Islet precursor cell (in vitro differentiated cells): ENCODE data around the gene CRACR2B.
A peak's percentile ranks its signal among the peaks of the same experiment; 100 is the strongest.

Source experiments
- DNase-seq: peaks from one replicate; pipeline ENCODE4 v3.0.0-alpha.2; 2018

The CRACR2B gene

DNA sequence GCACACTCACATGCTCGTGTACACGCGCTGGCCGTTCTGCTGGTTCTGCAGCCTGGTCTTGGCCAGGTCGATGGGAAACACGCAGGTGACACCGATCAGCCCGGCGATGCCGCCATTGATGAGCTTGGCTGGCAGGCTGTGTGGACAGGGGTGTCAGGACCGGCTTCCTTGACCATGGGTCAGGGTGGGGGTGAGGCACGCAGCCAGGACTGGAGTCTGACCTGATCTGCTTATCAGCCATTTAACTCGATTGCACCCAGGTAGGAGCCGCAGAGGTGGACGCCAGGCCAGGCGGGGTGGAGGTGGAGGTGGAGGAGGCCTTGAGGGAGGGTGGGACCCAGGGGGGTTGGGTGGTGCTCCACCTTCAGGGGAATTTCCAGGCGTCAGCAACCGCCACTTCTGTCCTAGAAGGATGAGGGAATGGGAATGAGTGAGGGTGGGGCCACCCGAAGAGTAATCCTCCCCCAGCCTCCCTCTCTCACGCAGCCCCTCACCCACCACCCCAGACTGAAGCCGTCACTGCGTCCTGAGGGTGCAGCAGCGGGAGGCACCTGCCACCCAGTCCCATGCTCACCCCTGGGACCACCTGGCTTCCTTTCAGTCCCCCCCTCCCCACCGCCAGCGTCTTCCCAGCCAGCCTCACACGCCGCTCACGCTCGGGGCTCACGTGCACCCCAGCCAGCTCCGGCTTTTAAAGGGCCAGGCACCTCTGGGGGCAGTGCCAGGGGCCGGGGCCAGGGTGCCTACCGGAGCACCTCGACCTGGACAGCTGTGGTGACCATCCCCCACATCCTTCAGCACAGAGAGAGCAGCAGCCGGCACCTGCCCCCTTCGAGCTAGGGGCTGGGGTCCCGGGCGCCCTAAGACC is 32.7 kb upstream of the CRACR2B start:
- DNase-seq = no peak

DNA sequence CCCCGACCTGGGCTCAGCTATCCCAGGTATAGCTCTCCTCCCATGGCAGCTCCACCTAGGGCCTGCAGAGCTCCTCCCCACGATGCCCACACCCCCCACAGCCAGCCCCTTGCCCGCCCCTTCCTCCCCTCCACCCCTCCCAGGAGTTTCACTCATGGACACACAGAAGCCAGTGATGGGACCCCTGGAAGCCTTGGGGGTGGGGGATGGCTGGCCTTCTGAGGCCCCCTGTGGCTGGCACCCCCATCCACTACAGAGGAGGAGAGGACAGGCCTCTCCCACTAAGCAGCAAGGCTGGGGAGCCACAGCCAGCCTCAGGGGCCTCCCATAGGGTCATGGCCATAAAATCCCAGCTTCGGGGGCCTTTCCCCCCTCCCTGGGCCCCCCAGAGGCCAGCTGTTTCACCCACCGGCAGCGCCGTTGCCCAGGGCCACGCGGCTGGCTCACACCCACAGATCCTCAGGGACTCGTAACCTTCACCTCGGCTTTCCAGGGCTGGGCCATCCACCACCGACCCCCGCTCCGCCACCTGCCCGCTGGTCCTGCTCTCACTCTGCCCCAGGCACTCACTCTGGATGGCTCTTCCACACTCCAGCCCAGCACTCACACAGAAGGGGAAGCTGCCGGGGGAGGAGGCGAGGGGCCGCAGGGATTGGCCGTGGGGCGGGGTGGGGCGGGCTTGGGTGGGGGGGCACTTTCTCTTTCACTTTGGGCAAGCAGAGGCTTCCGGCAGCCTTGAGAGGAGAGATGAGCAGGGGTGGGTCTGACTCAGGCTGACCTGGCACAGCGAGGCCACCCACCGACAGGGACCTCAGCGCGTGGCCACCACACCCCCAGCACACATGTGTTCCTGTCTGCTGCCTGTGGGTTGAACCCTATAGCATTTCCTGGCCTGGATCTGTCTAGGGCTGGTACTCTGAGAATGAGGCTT is 31.8 kb upstream of the CRACR2B start:
- peak; percentile 89 for DNase-seq

DNA sequence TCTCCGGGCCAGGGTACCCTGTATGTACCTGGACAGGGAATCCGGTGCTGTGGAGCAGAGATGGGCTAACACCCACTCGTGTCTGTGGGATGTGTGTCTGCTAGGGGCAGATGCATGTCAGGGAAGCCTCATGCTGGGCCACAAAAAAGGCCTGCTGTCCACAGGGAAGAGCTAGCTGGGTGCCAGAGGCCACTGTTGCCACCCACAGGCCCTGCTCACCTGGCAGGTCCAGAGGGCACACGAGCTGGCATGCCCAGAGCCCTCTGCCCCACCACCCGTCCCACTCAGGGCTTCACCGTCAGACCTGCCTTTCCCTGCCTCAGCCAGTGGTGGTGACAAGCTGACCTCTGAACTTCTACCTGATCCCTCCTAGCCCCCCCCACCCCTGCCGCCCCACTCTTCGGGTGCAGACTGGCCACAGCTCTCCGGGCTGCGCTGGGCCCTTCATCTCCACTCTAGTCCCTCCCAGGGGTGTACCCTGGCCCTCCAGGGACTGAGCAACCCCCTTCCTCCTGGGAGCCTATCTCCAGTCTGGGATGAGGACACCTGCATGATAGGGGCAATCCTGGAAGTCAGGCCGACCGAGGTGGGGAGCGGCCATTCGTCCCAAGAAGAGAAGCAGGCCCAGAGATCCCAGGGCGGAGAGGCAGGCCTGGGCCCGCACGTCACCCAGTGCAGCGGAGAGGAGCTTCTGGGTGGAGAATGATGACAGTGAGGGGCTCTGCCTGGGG is 31.0 kb upstream of the CRACR2B start:
- DNase-seq = no peak

DNA sequence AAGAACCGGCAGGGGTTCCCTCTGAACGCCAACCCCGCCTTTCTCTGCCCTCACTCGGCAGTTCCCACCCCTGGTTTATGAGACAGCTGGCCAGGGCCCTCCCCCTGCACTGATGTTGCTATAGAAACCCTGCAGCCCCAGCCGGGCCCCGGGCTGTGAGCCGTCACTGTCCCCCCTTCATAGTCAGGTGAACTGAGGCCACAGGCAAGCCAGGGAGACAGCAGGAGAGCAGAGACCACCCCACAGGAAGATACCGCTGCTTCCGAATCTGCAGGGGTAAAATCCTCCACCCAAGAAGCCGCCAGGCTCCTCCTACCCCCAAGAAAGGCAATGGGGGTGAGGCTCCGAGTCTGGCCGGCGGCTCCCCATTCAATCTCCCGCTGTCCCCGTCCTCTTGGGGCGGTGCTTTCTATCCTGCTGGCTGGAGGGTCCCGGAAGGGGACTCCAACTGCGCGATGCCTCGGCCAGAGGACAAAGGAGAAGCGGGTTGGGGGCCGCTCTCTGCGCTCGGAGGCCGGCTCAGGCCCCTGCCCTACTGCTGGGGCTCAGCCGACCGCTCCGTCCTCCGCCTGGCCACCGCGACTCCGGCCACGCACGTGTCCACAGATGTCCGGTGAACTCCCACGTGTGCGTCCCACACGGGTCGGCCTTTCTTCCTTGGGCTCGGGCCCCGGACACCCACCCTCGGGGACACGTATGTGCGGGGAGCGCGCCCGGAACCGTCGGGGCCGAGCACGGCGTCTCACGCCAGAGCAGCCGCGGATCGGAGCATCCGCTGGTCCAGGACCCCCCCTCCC is 30.2 kb upstream of the CRACR2B start:
- DNase-seq = peak; percentile 83

DNA sequence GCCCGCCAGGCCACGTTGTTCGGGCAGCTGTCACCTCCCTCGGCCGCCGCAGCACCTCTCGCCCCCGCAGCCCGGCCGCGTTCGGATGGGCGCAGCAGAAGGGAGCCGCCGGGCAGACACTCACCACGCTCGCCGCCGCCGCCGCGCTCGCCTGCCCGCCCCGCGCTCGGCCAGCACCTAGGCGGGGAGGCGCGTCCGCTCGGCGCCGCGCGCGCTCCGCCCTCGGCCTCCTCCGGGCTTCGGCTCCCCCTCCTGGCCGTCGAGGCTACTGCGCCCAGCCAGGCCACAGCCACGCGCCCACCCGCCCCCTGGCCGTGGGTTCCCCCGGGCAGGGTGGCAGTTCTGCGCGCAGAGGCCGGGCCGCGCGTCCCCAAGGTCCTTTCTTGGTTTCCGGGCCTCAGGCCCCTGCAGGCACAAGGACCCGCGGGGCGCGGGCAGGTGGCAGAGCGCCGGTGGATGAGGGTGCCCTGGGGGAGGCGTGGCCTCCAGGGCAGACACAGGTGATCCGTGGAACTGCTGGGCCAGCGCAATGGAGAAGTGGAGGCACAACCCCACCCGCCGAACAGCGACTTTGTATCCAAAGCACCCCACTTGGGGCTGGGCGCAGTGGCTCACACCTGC is 29.5 kb upstream of the CRACR2B start, which contains the start of gene SLC25A22:
TSS of gene SLC25A22 (minus strand) at position 189 of the 621 bp plus-strand sequence. CDS start 3,275 bp downstream, outside the sequence.
- DNase-seq = peak; percentile 88

DNA sequence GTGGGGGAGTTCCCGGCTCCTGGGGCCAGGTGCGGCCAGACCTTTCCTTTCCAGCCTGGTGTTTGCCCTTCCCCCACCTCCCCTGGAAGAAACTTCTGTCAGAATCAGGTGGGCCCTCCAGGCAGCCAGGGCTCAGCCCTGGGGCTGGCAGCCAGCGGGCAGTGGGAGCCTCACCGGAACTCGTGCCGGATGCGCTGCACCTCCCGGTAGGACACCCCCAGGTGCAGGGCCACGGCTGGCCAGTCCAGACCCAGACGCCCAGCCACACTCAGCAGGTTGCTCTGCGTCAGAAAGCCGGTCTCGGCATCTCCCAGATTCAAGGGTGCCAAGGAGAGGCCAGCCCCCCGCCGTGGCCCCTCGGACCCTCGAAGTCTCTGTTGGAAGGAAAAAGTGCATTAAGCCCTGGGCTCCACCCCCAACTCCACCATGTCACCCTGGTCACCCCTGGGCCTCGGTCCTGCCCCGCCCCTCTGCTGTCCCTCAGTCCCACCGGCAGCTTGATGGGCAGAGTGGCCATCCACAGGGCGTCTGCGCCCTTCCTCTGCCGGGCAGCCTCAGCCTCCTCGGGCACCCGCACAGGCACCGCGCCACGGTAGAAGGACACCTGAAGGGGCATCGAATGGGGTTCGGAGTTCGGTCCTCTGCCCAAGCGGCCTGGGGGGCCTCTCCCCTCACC is 27.9 kb upstream of the CRACR2B start:
- DNase-seq = no peak

DNA sequence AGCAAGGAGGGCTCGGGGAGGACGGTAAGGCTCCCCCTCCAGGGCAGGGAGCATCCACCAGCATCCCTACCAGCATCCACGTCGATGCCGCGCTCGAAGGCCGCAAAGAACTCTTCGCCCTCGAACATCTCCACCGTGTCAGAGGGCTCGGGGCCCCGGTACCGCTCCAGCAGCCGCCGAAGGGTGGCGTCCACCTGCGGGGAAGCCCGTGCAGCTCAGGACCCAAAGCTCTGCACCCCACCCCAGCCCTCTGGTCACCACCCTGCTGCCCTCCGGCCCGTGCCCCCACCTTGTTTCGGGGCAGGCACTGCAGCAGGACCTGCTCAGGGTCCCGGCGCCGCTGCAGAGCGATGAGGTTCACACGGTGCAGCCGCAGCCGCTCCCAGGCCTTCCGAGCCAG is 27.2 kb upstream of the CRACR2B start:
- DNase-seq = no peak

DNA sequence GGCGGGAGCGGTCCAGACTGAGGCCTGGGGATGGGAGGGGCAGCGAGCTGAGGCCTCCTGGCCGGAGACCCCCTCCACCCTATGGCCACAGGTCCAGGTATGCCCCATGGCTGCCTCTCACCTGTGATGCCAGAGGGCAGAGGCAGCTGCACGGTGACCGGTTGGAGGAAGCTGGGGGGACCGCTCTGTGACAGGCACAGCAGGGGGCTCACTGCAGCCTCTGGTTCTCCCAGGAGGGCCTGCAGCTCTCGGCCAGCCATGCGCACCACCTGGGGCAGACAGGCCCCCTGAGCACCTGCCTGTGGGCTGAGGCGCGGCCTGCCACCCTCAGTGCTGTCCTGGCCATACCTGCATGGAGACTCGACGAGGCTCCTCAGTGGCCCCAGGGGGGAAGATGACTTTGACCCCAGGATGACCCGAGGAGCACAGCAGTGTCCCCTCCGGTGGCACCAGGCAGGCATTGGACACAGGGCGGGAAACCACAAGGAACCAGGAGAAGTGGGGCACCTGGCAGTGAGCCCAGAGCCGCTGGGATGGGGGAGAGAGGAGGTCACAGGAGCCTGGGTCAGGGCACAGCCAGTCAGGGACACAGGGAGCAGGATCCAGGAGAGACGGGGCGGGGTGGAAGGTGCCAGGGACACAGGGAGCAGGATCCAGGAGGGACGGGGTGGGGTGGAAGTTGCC is 26.5 kb upstream of the CRACR2B start:
- no peak for DNase-seq

DNA sequence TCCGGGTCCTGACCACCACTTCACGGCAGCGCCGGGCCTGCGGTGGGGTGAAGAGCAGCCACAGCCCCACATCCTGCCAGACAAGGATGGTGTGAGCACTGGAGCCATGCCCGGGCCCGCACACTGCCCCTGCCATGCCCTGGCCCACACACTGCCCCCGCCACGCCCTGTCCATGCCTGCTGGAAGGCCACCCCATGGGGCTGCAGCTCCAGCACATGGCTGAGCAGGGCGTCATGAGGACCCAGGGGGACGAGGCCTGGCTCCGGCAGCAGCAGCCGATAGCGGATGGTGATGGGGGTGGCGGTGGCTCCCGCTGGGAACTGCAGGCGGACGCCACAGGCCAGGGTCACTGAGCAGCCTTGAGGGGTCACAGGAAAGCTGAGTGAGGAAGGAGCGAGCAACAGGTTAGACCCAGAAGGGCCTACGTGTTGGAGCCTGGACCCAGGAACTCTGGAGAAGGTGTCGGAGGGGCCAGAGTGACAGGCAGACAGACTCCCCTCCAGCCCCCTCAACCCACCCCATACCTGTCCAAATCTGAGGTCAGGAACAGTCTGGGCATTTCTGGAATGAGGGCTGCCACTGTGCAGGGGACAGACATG is 25.6 kb upstream of the CRACR2B start:
- DNase-seq = no peak

DNA sequence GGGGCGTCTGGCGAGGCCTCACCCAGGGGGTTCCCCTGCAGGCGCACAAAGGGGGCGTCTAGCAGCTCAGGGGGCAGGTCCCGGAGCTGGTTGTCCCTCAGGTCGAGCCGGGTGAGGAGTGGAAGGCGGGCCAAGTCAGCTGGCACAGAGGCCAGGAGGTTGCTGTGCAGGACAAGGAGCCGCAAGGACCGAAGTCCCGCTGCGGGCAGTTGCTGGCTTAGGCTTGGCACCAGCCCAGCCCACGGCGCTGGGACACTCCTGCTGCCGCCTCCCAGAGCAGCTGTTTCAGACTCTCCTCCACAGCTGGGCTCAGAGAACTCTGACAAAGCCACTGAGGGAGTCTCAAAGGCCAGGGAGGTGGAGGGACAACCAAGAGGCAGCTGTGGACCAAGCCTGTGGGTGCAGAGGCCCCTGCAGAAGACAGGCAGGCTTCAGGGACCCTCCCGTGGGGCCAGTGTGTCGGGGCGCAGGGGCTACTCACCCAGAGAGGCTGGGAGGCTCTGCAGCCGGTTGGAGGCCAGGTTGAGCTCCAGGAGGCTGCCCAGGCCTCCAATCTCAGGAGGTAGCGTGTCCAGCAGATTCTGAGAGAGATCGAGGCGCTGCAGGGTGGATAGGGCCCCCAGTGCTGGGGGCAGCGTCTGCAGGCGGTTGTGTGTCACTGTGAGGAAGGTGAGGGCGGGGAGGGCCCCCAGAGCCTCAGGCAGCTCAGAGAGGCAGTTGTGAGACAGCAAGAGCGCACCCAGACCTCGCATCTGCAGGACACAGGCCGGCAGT is 24.8 kb upstream of the CRACR2B start:
- DNase-seq = no peak

DNA sequence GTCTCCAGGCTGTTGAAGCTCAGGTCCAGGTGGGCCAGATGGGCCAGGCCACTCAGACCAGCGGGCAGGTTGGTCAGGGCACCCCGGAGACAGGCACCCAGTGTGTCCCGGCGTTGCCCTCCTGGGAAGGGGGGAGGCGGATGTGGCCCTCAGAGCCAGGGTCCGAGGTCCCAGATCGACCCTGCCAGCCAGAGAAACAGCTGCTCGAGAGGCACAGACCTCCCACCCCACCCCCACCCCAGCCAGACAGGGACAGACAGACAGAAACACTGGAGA is 24.3 kb upstream of the CRACR2B start:
- DNase-seq = no peak

DNA sequence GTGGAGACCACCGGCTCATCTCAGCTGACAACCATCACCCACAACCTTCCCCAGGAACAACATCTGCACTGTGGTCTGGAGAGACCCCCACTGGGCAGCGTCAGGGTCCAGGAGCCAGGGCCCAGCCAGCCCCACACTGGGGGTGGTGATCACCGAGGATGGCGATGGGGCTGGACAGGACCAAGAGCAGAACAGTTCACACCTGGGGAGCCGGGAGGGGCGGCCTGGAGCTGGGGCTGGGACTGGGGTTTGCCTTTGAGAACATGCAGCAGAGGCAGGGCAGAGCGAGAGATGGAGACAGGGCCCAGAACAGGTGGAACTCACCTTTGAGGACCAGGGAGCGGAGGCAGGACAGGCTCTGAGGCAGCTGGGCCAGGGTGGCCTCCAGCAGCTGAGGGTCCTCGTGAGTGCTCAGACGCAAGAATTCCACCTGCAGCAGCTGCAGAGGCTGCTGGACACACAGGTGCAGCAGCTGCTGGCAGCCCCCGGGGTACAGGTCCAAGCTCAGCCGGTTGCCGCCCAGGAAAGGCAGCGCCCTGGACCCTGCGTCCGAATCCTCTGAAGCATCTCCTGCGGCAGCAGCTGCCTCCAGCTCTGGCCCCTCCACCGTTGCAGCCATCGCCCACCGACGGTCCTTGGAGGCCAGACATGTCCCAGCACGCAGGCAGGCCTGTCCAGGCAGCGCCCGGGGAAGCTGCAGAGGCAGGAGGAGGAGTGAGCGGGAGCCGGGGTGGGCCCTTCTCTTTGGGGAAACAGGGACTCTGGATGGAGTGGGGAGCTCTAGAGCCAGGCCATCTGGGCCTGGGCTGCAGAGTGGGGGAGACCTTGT is 23.7 kb upstream of the CRACR2B start:
- DNase-seq = no peak

DNA sequence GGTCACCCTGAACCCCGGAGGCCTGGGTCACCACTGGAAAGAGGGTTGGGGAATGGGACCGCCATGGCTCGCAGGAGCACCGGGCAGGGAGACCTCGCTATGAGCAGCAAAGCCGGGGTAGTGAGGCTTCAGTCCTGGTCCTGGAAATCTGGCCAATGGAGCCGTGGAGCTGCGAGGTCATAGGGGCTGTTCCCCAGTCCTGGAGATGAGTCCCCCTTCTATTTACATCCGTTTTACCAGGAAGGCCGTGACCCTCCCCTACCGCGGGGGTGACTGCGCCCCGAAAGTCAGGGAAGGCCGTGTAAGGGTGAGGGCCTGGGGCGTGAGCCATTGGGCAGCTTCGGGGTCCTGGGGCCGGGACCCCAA is 23.1 kb upstream of the CRACR2B start:
- DNase-seq = no peak

DNA sequence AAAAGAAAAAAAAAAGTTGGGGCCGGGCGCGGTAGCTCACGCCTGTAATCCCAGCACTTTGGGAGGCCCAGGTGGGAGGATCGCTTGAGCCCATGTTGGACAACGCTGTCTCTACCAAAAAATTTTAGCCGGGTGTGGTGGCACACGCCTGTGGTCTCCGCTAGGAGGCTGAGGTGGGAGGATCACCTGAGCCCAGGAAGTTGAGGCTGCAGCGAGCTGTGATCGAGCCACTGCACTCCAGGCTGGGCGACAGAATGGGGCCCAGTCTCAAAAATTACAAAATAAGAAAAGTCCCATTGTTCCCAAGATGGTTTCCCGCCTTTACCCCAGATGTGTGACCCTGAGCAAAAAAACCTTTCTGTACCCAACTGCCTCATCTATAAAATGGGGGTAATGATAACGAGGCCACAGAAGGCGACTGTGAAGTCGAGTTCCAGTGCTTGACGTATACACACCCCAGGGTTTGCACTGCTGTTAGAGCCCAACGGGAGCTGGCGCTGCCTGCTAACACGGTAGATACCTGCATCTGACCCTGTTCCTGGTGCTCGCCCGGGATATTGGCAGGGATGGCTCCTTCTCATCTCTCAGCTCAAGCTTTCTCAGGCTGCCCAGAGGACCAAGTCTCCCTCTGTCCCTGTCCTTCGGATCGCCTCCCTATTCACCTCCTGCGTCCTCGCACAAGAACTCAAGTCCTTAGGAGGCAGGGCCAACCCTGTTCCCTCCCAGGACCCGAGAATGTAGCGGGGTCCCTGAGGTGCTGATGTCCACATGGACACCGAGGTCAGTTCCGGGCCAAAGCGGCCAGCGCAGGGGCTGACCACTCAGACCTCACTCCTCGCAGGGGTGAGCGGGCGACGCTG is 19.1 kb upstream of the CRACR2B start:
- DNase-seq = no peak

DNA sequence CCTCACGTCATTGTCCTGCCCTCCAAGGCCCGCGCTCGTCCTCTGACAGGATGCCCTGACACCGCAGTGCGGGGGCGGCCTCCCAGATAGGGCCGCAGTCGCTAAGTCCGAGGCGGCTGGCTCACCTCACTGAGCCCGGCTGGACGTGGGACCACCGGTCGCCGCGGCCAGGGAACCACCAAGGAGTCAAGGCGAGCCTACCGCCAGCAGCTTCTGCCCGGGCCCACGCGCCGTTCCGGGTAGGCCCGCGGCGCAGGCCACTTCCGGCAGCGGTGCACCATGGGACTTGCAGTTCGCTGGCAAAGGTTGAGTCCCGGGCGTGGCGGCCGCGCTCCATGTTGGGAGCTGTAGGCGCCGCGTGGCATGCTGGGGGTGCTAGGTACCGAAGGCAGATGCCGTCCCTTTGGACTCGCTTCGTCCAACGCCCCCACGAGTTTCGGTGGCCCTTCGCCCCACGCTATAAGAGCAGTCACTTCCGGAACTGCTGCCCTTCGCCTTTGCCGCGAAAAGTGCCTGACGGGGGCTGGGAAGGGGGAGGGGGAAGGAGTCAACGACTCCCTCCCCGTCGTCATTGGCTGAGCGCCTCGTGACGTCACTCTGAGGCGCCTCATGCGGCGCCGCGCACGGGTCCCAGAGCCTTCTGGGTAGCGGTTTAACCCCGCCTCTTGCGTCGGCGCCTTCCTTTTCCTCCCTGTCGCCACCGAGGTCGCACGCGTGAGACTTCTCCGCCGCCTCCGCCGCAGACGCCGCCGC is 18.3 kb upstream of the CRACR2B start, which contains the start of gene RPLP2:
TSS of gene RPLP2 (plus strand) at position 681 of the 753 bp plus-strand sequence. CDS start 268 bp downstream, outside the sequence.
- DNase-seq = peak; percentile 98

DNA sequence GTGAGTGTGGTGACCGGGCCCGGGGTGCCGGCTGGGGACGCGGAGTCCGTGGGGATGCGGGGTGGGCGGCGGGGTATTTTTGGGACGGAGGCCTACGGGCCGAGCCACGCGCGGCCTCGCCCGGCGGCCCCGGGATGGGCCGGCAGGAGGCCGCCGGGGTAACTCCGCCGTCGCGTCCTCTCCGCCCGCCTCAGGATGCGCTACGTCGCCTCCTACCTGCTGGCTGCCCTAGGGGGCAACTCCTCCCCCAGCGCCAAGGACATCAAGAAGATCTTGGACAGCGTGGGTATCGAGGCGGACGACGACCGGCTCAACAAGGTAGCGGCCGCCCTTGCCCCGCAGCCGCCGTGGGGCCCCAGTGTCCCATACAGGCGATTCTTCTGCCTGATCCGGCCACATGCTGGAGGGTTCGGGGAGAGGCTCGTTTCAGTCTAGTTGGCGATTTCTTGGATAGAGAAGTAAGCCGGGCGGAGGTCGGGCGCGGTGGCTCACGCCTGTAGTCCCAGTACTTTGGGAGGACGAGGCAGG is 17.6 kb upstream of the CRACR2B start:
- DNase-seq = no peak
